HepG2 (cell line): ENCODE results near the gene EEPD1. TPM values are rescaled to one million over a fixed set of nuclear protein-coding genes. Genes with fewer than 3 reads are reported as not detected.

ENCODE experiments used
- DMTF1 ChIP-seq: sonication (generic); formaldehyde crosslinking; IDR thresholded peaks from 2 replicates; pipeline ENCODE4 v1.4.0; 2020; ENCODE audit warnings: mild to moderate bottlenecking, missing genetic modification reagents
- E2F5 ChIP-seq: sonication (generic); formaldehyde crosslinking; conservative IDR thresholded peaks from 2 replicates; pipeline ENCODE4 v1.4.0; 2020; ENCODE audit warnings: missing genetic modification reagents
- EP300 ChIP-seq, 3 experiments: sonication (generic) in 1 of 3; formaldehyde crosslinking in 1 of 3; IDR thresholded peaks; 2 replicates each; pipeline versions ENCODE4 v1.5.1 to v1.6.1; 2011 to 2020; ENCODE audit warnings: low read depth in 2 of 3, low read length in 2 of 3, borderline replicate concordance in 1 of 3, improper control_type of control experiment in 1 of 3, mild to moderate bottlenecking in 1 of 3, missing genetic modification reagents in 1 of 3, moderate library complexity in 1 of 3
- HCFC1 ChIP-seq: fragments of 150-350 bp; IDR thresholded peaks from 2 replicates; pipeline ENCODE4 v1.6.1; 2014; ENCODE audit warnings: low read depth, low read length
- HIVEP1 ChIP-seq: sonication (generic); formaldehyde crosslinking; IDR thresholded peaks from 2 replicates; pipeline ENCODE4 v1.4.0; 2020; ENCODE audit warnings: mild to moderate bottlenecking, missing genetic modification reagents
- IRF2 ChIP-seq: IDR thresholded peaks from 2 replicates; pipeline ENCODE4 v1.6.1; 2018; ENCODE audit warnings: missing genetic modification reagents, missing compliant biosample characterization
- KDM4B ChIP-seq: sonication (generic); formaldehyde crosslinking; IDR thresholded peaks from 2 replicates; pipeline ENCODE4 v1.4.0; 2020; ENCODE audit warnings: missing genetic modification reagents
- KLF12 ChIP-seq: sonication (generic); formaldehyde crosslinking; IDR thresholded peaks from 2 replicates; pipeline ENCODE4 v1.4.0; 2020; ENCODE audit warnings: missing genetic modification reagents, borderline replicate concordance
- KLF16 ChIP-seq, 2 experiments: sonication (generic) in 1 of 2; formaldehyde crosslinking in 1 of 2; IDR thresholded peaks; 2 replicates each; pipeline versions ENCODE4 v1.6.1 to v1.8.0; 2016 to 2023; ENCODE audit warnings: missing genetic modification reagents in 2 of 2, missing compliant biosample characterization in 1 of 2
- PBX2 ChIP-seq: IDR thresholded peaks from 2 replicates; pipeline ENCODE4 v1.6.1; 2016; ENCODE audit warnings: control low read depth
- SALL1 ChIP-seq: sonication (generic); formaldehyde crosslinking; IDR thresholded peaks from 2 replicates; pipeline ENCODE4 v1.8.0; 2022; ENCODE audit warnings: mild to moderate bottlenecking, missing genetic modification reagents
- ZNF230 ChIP-seq: sonication (generic); formaldehyde crosslinking; IDR thresholded peaks from 2 replicates; pipeline ENCODE4 v1.4.0; 2020; ENCODE audit warnings: mild to moderate bottlenecking, missing genetic modification reagents
- ZNF251 ChIP-seq: sonication (generic); formaldehyde crosslinking; IDR thresholded peaks from 2 replicates; pipeline ENCODE4 v1.9.0; 2021; ENCODE audit warnings: mild to moderate bottlenecking, missing genetic modification reagents
- ZNF253 ChIP-seq: sonication (generic); formaldehyde crosslinking; IDR thresholded peaks from 2 replicates; pipeline ENCODE4 v1.8.0; 2022; ENCODE audit warnings: mild to moderate bottlenecking, missing genetic modification reagents, borderline replicate concordance
- ZSCAN25 ChIP-seq: sonication (generic); formaldehyde crosslinking; IDR thresholded peaks from 2 replicates; pipeline ENCODE4 v1.8.0; 2022; ENCODE audit warnings: mild to moderate bottlenecking, missing genetic modification reagents
- ZZZ3 ChIP-seq: sonication (generic); formaldehyde crosslinking; IDR thresholded peaks from 2 replicates; pipeline ENCODE4 v1.4.0; 2020; ENCODE audit warnings: missing genetic modification reagents, mild to moderate bottlenecking, borderline replicate concordance
- polyA plus RNA-seq, 8 experiments: library from polyadenylated mRNA; depleted of rRNA in 3 of 8; stranded (reverse) in 7 of 8; unstranded in 1 of 8; fragments of >200 nt; fragmentation: Illumina TruSeq in 4 of 8; extraction: Trizol in 4 of 8; gene quantifications; 2 replicates each; pipeline versions ENCODE4 v1.2.1 to v1.2.3, GENCODE V29; 2011 to 2016; ENCODE audit warnings: low read depth in 4 of 8, missing spikeins in 1 of 8, mixed read lengths in 1 of 8; ENCODE audit not compliant: insufficient read depth in 1 of 8
- total RNA-seq, 5 experiments: library from RNA; depleted of rRNA; stranded (reverse); fragments of >200 nt; fragmentation: Illumina TruSeq; extraction: Trizol; gene quantifications; 2 replicates each; pipeline ENCODE4 v1.2.3, GENCODE V29; 2016; ENCODE audit warnings: low read depth in 1 of 5
- TF ChIP-seq, protein P1 (sequence below): sonication (generic); formaldehyde crosslinking; IDR thresholded peaks from 2 replicates; pipeline ENCODE4 v1.8.1; 2022; ENCODE audit warnings: mild to moderate bottlenecking, missing genetic modification reagents
- TF ChIP-seq, protein P2 (sequence below): IDR thresholded peaks from 2 replicates; pipeline ENCODE4 v1.6.1; 2018; ENCODE audit warnings: missing genetic modification reagents, mild to moderate bottlenecking, missing compliant biosample characterization
- TF ChIP-seq, protein P3 (sequence below): sonication (generic); formaldehyde crosslinking; IDR thresholded peaks from 2 replicates; pipeline ENCODE4 v1.5.0; 2020; ENCODE audit warnings: missing genetic modification reagents
- TF ChIP-seq, protein P4 (sequence below): sonication (generic); formaldehyde crosslinking; IDR thresholded peaks from 2 replicates; pipeline ENCODE4 v1.5.0; 2020; ENCODE audit warnings: missing genetic modification reagents, mild to moderate bottlenecking, borderline replicate concordance

EEPD1 gene
- total and polyA plus RNA-seq, 2 of the 13 experiments (the other 11 are each of a cell fraction or from before 2014, with no cell fraction given) = 10.1 to 16.4 TPM

GRCh38 chr7:36272567-36273269, 119.7 kb downstream of the EEPD1 start (continued):
- TF ChIP-seq ZNF230 (CRISPR knock-in tag) (no peak), ZNF251 (CRISPR knock-in tag) (no peak), EP300 (IDR thresholded peaks at IDR 0.05; ENCODE audit: low read depth in 2 of 2, low read length in 2 of 2) (peak in 1 of 2 experiments; percentile 69; a peak in 2 of 4 replicates), EP300 (CRISPR knock-in tag; IDR thresholded peaks at IDR 0.05; ENCODE audit: borderline replicate concordance) (no peak), E2F5 (no peak), HCFC1 (no peak), PBX2 (CRISPR knock-in tag) (no peak), HIVEP1 (CRISPR knock-in tag) (peak; percentile 60), KLF16 (CRISPR knock-in tag; IDR thresholded peaks at IDR 0.05) (no peak), DMTF1 (no peak), ZNF253 (CRISPR knock-in tag) (no peak), IRF2 (CRISPR knock-in tag) (peak; percentile 51; the same call in 1 of the 2 replicates), KLF12 (CRISPR knock-in tag) (no peak), ZZZ3 (CRISPR knock-in tag) (no peak), ZSCAN25 (no peak; the same call in 1 of the 2 replicates), SALL1 (CRISPR knock-in tag) (peak; percentile 93), KDM4B (CRISPR knock-in tag) (no peak)
- TF ChIP-seq, protein P1, sequence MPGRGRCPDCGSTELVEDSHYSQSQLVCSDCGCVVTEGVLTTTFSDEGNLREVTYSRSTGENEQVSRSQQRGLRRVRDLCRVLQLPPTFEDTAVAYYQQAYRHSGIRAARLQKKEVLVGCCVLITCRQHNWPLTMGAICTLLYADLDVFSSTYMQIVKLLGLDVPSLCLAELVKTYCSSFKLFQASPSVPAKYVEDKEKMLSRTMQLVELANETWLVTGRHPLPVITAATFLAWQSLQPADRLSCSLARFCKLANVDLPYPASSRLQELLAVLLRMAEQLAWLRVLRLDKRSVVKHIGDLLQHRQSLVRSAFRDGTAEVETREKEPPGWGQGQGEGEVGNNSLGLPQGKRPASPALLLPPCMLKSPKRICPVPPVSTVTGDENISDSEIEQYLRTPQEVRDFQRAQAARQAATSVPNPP (CRISPR knock-in tag) = peak; percentile 50; the same call in 1 of the 2 replicates
- TF ChIP-seq, protein P2, sequence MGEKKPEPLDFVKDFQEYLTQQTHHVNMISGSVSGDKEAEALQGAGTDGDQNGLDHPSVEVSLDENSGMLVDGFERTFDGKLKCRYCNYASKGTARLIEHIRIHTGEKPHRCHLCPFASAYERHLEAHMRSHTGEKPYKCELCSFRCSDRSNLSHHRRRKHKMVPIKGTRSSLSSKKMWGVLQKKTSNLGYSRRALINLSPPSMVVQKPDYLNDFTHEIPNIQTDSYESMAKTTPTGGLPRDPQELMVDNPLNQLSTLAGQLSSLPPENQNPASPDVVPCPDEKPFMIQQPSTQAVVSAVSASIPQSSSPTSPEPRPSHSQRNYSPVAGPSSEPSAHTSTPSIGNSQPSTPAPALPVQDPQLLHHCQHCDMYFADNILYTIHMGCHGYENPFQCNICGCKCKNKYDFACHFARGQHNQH = no peak
- TF ChIP-seq, protein P3, sequence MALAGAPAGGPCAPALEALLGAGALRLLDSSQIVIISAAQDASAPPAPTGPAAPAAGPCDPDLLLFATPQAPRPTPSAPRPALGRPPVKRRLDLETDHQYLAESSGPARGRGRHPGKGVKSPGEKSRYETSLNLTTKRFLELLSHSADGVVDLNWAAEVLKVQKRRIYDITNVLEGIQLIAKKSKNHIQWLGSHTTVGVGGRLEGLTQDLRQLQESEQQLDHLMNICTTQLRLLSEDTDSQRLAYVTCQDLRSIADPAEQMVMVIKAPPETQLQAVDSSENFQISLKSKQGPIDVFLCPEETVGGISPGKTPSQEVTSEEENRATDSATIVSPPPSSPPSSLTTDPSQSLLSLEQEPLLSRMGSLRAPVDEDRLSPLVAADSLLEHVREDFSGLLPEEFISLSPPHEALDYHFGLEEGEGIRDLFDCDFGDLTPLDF (CRISPR knock-in tag) = no peak
- TF ChIP-seq, protein P4, sequence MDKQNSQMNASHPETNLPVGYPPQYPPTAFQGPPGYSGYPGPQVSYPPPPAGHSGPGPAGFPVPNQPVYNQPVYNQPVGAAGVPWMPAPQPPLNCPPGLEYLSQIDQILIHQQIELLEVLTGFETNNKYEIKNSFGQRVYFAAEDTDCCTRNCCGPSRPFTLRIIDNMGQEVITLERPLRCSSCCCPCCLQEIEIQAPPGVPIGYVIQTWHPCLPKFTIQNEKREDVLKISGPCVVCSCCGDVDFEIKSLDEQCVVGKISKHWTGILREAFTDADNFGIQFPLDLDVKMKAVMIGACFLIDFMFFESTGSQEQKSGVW (CRISPR knock-in tag) = no peak
